Kidney epithelial cell (primary cell): ENCODE measurements around the gene GRIA4. TPM values are rescaled to one million over a fixed set of nuclear protein-coding genes. Genes with fewer than 3 reads are reported as not detected.

Experiments
- DNase-seq: peaks from one replicate; pipeline ENCODE4 v3.0.0-alpha.2; 2010; ENCODE audit warnings: low read depth
- H3K27me3 ChIP-seq: 2 replicates; pipeline ENCODE4 v1.6.0; 2011; ENCODE audit warnings: low read length; ENCODE audit not compliant: control insufficient read depth, insufficient read depth
- H3K36me3 ChIP-seq: 2 replicates; pipeline ENCODE4 v1.5.1; 2011; ENCODE audit warnings: low read length; ENCODE audit not compliant: control insufficient read depth, insufficient read depth
- H3K4me3 ChIP-seq: 2 replicates; pipeline ENCODE4 v1.5.1; 2011; ENCODE audit warnings: low read depth, mild to moderate bottlenecking, control low read depth, low read length
- CTCF ChIP-seq: IDR thresholded peaks from 2 replicates; pipeline ENCODE4 v1.5.1; 2011; ENCODE audit warnings: mild to moderate bottlenecking, moderate library complexity, low read length, control low read depth, inconsistent platforms; ENCODE audit not compliant: insufficient read depth, poor library complexity, severe bottlenecking
- total RNA-seq: library from RNA; depleted of rRNA; stranded (reverse); fragments of >200 nt; gene quantifications from 2 replicates; pipeline ENCODE4 v1.2.3, GENCODE V29; 2015

Gene GRIA4
- total RNA-seq, 1 donor from 2014 or later = not detected

DNA sequence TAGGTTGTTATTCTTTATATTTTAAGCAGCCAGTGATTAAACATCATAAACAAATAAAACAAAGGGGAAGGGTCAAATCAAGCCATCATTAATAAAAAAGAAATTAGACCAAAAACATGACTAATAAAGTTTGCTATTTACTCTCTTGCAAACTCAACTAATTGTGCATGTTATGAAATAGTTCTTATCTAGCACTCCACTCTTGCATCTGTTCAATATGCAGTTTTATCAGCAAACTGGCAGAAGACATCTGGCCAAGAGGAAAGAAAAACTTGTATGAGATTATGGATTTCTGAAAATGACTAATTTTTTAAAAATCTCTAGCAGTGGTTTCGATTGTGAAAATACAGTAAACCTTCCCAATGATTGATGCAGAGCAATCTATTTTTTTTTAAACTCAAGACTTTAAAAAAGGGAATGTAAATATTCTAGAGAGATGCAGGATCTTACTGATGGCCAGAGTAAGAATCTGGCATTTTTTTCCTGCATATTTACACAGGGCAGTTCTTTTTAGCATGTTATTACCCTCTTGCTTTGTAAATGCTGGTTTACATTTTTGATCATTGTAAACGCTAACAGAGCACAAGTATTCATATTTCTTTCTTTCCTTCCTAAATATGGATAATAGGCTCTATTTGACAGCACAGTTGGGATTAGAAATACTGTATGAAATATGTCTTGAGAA, 83.3 kb downstream of the GRIA4 start:
- no peak for DNase-seq
- Histone ChIP-seq H3K27me3 (no peaks in the 10 kb centered on the region), H3K36me3 (no peaks in the 10 kb centered on the region), H3K4me3 (no peak overlapping the region)
- no peak for TF ChIP-seq CTCF

GRCh38 chr11:105696000-105696399, 86.1 kb downstream of the GRIA4 start:
- Histone ChIP-seq H3K36me3 (no peaks in the 10 kb centered on the region), H3K4me3 (no peak overlapping the region), H3K27me3 (no peaks in the 10 kb centered on the region)
- no peak for DNase-seq
- TF ChIP-seq CTCF = no peak

DNA sequence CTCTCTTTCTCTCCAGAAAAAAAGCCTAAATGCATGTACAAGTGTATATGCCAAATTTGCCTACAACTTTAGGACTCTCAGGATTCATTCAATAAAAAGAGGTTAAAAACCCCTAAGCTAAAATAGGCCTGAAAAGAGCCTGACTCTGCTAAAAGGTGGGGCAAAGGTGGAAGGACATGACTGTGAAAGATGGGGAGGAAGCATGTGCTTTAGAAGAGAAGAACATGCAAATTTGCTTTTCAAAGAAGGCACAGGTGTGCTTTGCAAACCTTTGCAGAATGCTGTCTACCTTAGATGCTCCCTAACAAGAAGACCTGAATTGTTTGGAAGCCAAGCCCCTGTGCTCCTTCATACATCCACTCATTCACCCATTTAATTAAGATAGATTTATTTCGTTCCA, 87.4 kb downstream of the GRIA4 start:
- DNase-seq = no peak
- Histone ChIP-seq H3K4me3 (no peak overlapping the region), H3K36me3 (no peaks in the 10 kb centered on the region), H3K27me3 (no peaks in the 10 kb centered on the region)
- TF ChIP-seq CTCF = no peak

DNA sequence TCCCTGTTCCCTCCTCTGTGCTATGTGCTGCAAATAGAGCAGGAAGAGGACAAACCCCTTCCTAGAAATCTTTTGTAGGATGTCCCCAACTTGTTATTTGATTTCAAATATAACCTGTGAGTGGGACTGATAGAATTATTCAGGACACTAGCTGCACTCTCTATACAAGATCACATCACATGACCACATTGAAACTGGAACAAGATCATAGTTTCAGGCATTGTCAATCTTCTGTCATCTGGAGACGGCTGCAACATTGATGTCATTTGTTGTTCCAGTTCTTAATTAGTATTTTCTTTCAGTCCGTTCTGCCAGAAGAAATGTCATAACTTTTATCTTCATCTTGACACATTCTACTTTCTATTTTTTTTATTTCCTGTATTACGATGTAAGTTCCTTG, 89.3 kb downstream of the GRIA4 start:
- no peak for DNase-seq
- Histone ChIP-seq H3K27me3 (no peaks in the 10 kb centered on the region), H3K4me3 (no peak overlapping the region), H3K36me3 (no peaks in the 10 kb centered on the region)
- no peak for TF ChIP-seq CTCF

- no peak overlapping the region for H3K4me3 ChIP-seq
- no peaks in the 10 kb centered on the region for H3K27me3 ChIP-seq
- DNase-seq = no peak
- no peak for TF ChIP-seq CTCF
- H3K36me3 ChIP-seq = no peaks in the 10 kb centered on the region
Observed at GRCh38 chr11:105700271-105700670, 90.4 kb downstream of the GRIA4 start.

DNA sequence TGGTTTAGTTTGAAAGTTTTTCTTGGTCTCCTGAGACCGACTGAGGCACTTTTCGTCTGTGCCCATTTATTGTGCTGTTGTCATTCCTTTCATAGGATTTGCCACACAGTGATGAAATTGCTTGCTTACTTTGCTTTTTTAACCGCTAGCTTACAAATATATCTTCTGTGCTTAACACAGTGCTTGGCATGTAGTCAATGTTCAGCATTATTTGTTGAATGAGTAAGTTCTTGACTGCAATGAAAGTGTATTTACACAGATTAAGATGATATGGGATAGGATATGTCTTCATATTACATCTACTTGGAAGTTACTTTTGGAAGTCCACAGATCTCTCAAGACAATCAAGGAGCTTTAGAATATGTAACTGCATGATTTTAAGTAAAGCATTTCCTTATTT, 91.2 kb downstream of the GRIA4 start:
- no peak for DNase-seq
- no peaks in the 10 kb centered on the region for H3K36me3 ChIP-seq
- TF ChIP-seq CTCF = no peak
- no peak overlapping the region for H3K4me3 ChIP-seq
- H3K27me3 ChIP-seq = no peaks in the 10 kb centered on the region
